Activated naive CD4-positive, alpha-beta T cell treated with anti-CD3 and anti-CD28 coated beads, Interleukin-2, amount 10 ng/mL, durations not matched to agents 7 days and 5 days (primary cell): Measurements from ENCODE around the gene RFT1.
"Not testable (repeated sequence)": the region's sequence is repeated elsewhere in the genome, so short reads cannot be mapped to it uniquely, and the experiment has no call there.

ENCODE experiments used
- CTCF ChIA-PET: fragments of 350-600 bp; sonication (Branson Sonifier 250); formaldehyde crosslinking; loops from one replicate; lab custom pipeline; 2021; ENCODE audit warnings: antibody characterized with exemption; lab: Charles Lee
- DNase-seq: peaks from one replicate; pipeline ENCODE4 v3.0.0-alpha.2; 2020
- H3K27ac Mint-ChIP-seq: one replicate; pipeline ENCODE4 v1.8.0; 2021; ENCODE audit warnings: mild to moderate bottlenecking, moderate library complexity, mixed read lengths
- H3K27me3 Mint-ChIP-seq: one replicate; pipeline ENCODE4 v1.8.0; 2021; ENCODE audit warnings: mild to moderate bottlenecking, mixed read lengths
- H3K36me3 Mint-ChIP-seq: one replicate; pipeline ENCODE4 v1.8.0; 2021; ENCODE audit warnings: mixed read lengths
- H3K4me1 Mint-ChIP-seq: one replicate; pipeline ENCODE4 v1.8.0; 2021; ENCODE audit warnings: mixed read lengths
- H3K4me3 Mint-ChIP-seq: one replicate; pipeline ENCODE4 v1.8.0; 2021; ENCODE audit warnings: mild to moderate bottlenecking, moderate library complexity, mixed read lengths
- H3K9me3 Mint-ChIP-seq: one replicate; pipeline ENCODE4 v1.8.0; 2021; ENCODE audit warnings: mixed read lengths

RFT1 gene

GRCh38 chr3:53056442-53056841 is 73.8 kb downstream of the RFT1 start:
- H3K27me3 Mint-ChIP-seq: peaks cover 27% of the 10 kb centered on the region
- no peak for DNase-seq
- no peak overlapping the region for H3K4me3 Mint-ChIP-seq
- no peaks in the 10 kb centered on the region for H3K9me3 Mint-ChIP-seq
- no peaks in the 10 kb centered on the region for H3K4me1 Mint-ChIP-seq
- CTCF ChIA-PET: no interaction called here
- H3K36me3 Mint-ChIP-seq: no peaks in the 10 kb centered on the region
- H3K27ac Mint-ChIP-seq: no peak overlapping the region

GRCh38 chr3:53054233-53054632 is 76.0 kb downstream of the RFT1 start:
- not testable (repeated sequence) for DNase-seq, H3K4me1 Mint-ChIP-seq
- CTCF ChIA-PET: interaction anchor here (0.8 kb wide), 1 partner anchor 10 kb away, joined by 3 read pairs; no protein-coding TSS in a partner anchor

GRCh38 chr3:53051929-53052328 is 78.3 kb downstream of the RFT1 start:
- Mint-ChIP-seq H3K36me3 (peaks cover 2% of the 10 kb centered on the region), H3K4me3 (no peak overlapping the region), H3K27ac (no peak overlapping the region), H3K27me3 (peaks cover 13% of the 10 kb centered on the region), H3K9me3 (no peaks in the 10 kb centered on the region), H3K4me1 (peaks cover 9% of the 10 kb centered on the region)
- CTCF ChIA-PET: interaction anchor here (1.1 kb wide), 1 partner anchor 115 kb away, joined by 3 read pairs; no protein-coding TSS in a partner anchor
- DNase-seq: no peak

More at GRCh38 chr3:53054233-53054632, 76.0 kb downstream of the RFT1 start:
- not testable (repeated sequence) for H3K36me3 Mint-ChIP-seq, H3K4me3 Mint-ChIP-seq, H3K9me3 Mint-ChIP-seq, H3K27ac Mint-ChIP-seq
- H3K27me3 Mint-ChIP-seq: peaks cover 16% of the 10 kb centered on the region

- Mint-ChIP-seq H3K9me3 (no peaks in the 10 kb centered on the region), H3K4me1 (peaks cover 14% of the 10 kb centered on the region), H3K27ac (no peak overlapping the region), H3K27me3 (peaks cover 12% of the 10 kb centered on the region), H3K36me3 (peaks cover 2% of the 10 kb centered on the region), H3K4me3 (no peak overlapping the region)
- DNase-seq: no peak
- CTCF ChIA-PET: interaction anchor here (1.1 kb wide), 1 partner anchor 57 kb away, joined by 3 read pairs; no protein-coding TSS in a partner anchor
Observed at GRCh38 chr3:53049987-53050386, 80.2 kb downstream of the RFT1 start.

- H3K27me3 Mint-ChIP-seq: peaks cover 10% of the 10 kb centered on the region
- peak overlapping the region; percentile 89 for H3K4me3 Mint-ChIP-seq
- H3K36me3 Mint-ChIP-seq: peaks cover 9% of the 10 kb centered on the region
- CTCF ChIA-PET: interaction anchor here (1.4 kb wide), 1 partner anchor 125 kb away, joined by 3 read pairs; no protein-coding TSS in a partner anchor
- no peaks in the 10 kb centered on the region for H3K9me3 Mint-ChIP-seq
- DNase-seq: peak; percentile 72
- H3K4me1 Mint-ChIP-seq: peaks cover 41% of the 10 kb centered on the region
- H3K27ac Mint-ChIP-seq: peak overlapping the region; percentile 93
Observed at GRCh38 chr3:53046171-53047170, 83.8 kb downstream of the RFT1 start.

GRCh38 chr3:53045518-53046170 is 84.6 kb downstream of the RFT1 start, which contains the start of gene SFMBT1:
TSS of gene SFMBT1 (minus strand) at chr3:53046073. CDS start at chr3:52969128, 76,945 bp downstream.
- Mint-ChIP-seq H3K4me1 (peaks cover 42% of the 10 kb centered on the region), H3K9me3 (no peaks in the 10 kb centered on the region), H3K36me3 (peaks cover 9% of the 10 kb centered on the region), H3K4me3 (peak within 1 kb of the TSS; percentile 94), H3K27ac (peak within 1 kb of the TSS; percentile 99), H3K27me3 (peaks cover 10% of the 10 kb centered on the region)
- peak; percentile 79 for DNase-seq
- CTCF ChIA-PET: no interaction called here

GRCh38 chr3:53044711-53045517 is 85.3 kb downstream of the RFT1 start:
- CTCF ChIA-PET: interaction anchor here (1.1 kb wide), 1 partner anchor 10 kb away, joined by 3 read pairs; no protein-coding TSS in a partner anchor
- H3K4me1 Mint-ChIP-seq: peaks cover 47% of the 10 kb centered on the region

GRCh38 chr3:53044371-53044710 is 85.9 kb downstream of the RFT1 start:
- Mint-ChIP-seq H3K4me1 (peaks cover 48% of the 10 kb centered on the region), H3K36me3 (peaks cover 14% of the 10 kb centered on the region), H3K9me3 (no peaks in the 10 kb centered on the region), H3K27ac (peak overlapping the region; percentile 99), H3K27me3 (peaks cover 10% of the 10 kb centered on the region), H3K4me3 (peak overlapping the region; percentile 94)
- CTCF ChIA-PET: interaction anchor here (1.1 kb wide), 1 partner anchor 10 kb away, joined by 3 read pairs; no protein-coding TSS in a partner anchor
- no peak for DNase-seq

More at GRCh38 chr3:53044711-53045517, 85.3 kb downstream of the RFT1 start:
- Mint-ChIP-seq H3K9me3 (no peaks in the 10 kb centered on the region), H3K36me3 (peaks cover 14% of the 10 kb centered on the region), H3K27ac (peak overlapping the region; percentile 99), H3K4me3 (peak overlapping the region; percentile 94), H3K27me3 (peaks cover 10% of the 10 kb centered on the region)
- DNase-seq: peak; percentile 71

- Mint-ChIP-seq H3K27ac (peak overlapping the region; percentile 99), H3K4me3 (peak overlapping the region; percentile 94), H3K4me1 (peaks cover 54% of the 10 kb centered on the region), H3K36me3 (peaks cover 14% of the 10 kb centered on the region), H3K9me3 (no peaks in the 10 kb centered on the region), H3K27me3 (peaks cover 10% of the 10 kb centered on the region)
- CTCF ChIA-PET: interaction anchor here (0.6 to 1.1 kb wide), 2 partner anchors 11 to 302 kb away, joined by 3 to 4 read pairs; no protein-coding TSS in a partner anchor
- no peak for DNase-seq
Observed at GRCh38 chr3:53043738-53044137, 86.5 kb downstream of the RFT1 start.

- Mint-ChIP-seq H3K9me3 (no peaks in the 10 kb centered on the region), H3K36me3 (peaks cover 14% of the 10 kb centered on the region), H3K27me3 (peaks cover 10% of the 10 kb centered on the region), H3K4me1 (peaks cover 58% of the 10 kb centered on the region), H3K27ac (no peak overlapping the region), H3K4me3 (peak overlapping the region; percentile 3)
- CTCF ChIA-PET: no interaction called here
- DNase-seq: no peak
Observed at GRCh38 chr3:53042651-53043050, 87.6 kb downstream of the RFT1 start.

- Mint-ChIP-seq H3K27me3 (no peaks in the 10 kb centered on the region), H3K36me3 (peaks cover 18% of the 10 kb centered on the region), H3K9me3 (no peaks in the 10 kb centered on the region), H3K27ac (no peak overlapping the region), H3K4me1 (peaks cover 63% of the 10 kb centered on the region), H3K4me3 (no peak overlapping the region)
- DNase-seq: no peak
- CTCF ChIA-PET: no interaction called here
Observed at GRCh38 chr3:53040351-53040820, 89.8 kb downstream of the RFT1 start.

GRCh38 chr3:53039376-53039752 is 90.9 kb downstream of the RFT1 start:
- CTCF ChIA-PET: no interaction called here
- Mint-ChIP-seq H3K36me3 (peaks cover 17% of the 10 kb centered on the region), H3K27ac (no peak overlapping the region), H3K27me3 (no peaks in the 10 kb centered on the region), H3K4me1 (peaks cover 66% of the 10 kb centered on the region), H3K4me3 (no peak overlapping the region), H3K9me3 (no peaks in the 10 kb centered on the region)
- DNase-seq: no peak

GRCh38 chr3:53038679-53039375 is 91.4 kb downstream of the RFT1 start:
- CTCF ChIA-PET: no interaction called here
- no peak overlapping the region for H3K27ac Mint-ChIP-seq
- no peak for DNase-seq
- H3K36me3 Mint-ChIP-seq: peaks cover 17% of the 10 kb centered on the region
- no peaks in the 10 kb centered on the region for H3K9me3 Mint-ChIP-seq
- H3K27me3 Mint-ChIP-seq: no peaks in the 10 kb centered on the region
- no peak overlapping the region for H3K4me3 Mint-ChIP-seq
- peaks cover 60% of the 10 kb centered on the region for H3K4me1 Mint-ChIP-seq
